Activated CD4-positive, alpha-beta T cell treated with anti-CD3 and anti-CD28 coated beads for 48 hours (primary cell): ENCODE measurements around the gene LPCAT2.

Experiments used
- DNase-seq: peaks from one replicate; pipeline ENCODE4 v3.0.0-alpha.2; 2020

Gene LPCAT2

DNA sequence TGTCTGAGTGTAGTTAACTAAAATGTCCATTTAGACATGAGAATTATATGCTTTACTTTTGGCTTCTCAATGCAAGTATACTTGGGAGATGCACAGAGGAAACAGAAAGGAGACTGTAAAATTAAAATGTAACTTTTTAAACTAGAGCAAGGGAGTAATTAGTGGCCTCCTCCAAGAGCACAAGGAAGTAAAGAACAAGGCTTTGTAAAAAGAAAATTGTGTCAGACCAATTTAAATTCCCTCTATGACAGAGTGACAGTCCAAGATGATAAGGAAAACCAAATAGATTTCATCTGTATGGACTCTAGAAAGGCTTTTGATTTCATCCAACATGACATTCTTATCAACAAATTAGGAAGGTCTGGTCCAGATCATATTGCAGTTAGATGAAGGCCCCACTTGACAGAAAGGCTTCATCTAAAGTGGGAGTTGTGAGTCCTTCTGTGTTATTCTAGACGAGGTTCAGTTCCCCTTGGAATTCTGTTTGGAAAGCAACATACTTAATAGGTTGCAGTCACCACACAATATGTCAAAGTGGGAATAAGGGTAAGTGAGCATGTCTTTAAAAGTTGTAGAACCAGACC, 51.2 kb downstream of the LPCAT2 start:
- no peak for DNase-seq

DNA sequence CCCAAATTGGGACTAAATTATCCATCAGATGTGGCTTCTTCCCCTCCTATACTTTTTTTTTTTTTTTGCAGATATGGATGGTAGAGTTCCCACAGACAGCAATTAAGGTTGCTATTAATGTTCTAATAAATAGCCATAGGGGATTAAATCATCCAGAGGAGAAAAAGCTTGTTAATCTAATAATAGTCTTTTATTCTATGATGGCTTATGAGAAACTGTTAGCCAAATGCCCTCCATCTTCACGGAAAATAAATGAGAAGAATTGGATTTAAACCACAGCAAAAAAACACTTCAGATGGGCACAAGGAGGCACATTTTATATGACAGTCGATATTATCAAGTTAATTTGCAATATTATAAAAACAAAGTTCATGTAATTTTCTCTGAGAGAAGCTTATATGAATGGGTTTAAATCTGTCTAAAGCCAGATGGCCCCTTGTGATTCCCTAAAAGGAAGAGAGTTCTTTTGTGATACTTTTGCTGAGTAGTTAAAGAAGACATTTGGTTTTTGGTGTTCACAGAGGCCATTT, 52.5 kb downstream of the LPCAT2 start:
- DNase-seq, result no peak

DNA sequence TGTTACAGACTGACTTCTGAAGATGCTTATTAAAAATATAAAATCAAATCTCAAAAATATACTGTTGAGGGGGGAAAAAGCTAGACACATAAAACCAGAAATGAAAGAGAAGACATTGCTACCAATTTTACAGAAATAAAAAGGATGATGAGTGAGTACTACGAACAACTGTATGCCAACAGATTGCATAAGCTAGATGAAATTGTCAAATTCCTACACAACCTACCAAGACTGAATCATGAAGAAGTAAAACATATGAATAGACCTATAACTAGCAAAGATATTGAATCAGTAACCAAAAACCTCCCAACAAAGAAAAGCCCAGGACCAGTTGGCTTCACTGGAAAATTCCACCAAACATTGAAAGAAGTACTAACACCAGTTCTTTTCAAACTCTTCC, 54.1 kb downstream of the LPCAT2 start:
- DNase-seq, result no peak

- DNase-seq, result no peak
Observed at GRCh38 chr16:55563797-55564196, 54.9 kb downstream of the LPCAT2 start.

GRCh38 chr16:55565086-55565485, 56.2 kb downstream of the LPCAT2 start:
- no peak for DNase-seq

DNA sequence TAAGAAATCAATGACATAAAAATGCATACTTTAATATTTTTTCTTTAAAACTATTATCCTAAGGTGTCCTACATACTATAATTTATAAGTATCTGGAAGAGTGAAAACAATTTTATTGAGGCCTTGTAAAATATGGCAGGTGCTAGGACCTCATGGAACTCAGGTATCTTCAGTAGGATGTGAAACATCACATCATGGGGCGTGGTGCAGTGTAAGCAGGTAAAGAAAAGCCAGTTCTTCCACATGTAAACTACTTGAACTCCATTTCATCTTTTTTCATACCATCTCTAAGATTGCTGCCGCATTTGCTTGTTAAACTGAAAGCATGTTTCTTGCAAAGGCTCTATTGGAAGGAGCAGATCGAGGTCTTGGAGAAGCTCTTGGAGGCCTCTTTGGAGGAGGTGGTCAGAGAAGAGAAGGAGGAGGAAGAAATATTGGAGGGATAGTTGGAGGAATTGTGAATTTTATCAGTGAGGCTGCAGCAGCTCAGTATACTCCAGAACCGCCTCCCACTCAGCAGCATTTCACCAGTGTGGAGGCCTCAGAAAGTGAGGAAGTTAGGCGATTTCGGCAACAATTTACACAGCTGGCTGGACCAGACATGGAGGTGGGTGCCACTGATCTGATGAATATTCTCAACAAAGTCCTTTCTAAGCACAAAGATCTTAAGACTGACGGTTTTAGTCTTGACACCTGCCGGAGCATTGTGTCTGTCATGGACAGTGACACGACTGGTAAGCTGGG, 57.7 kb downstream of the LPCAT2 start, which contains the start of gene CAPNS2:
Gene CAPNS2, plus strand, starts transcription at position 253 of the 744 bp plus-strand sequence. Its CDS starts 73 bp downstream, at position 326.
- no peak for DNase-seq

- no peak for DNase-seq
Observed at GRCh38 chr16:55567382-55567781, 58.5 kb downstream of the LPCAT2 start.

DNA sequence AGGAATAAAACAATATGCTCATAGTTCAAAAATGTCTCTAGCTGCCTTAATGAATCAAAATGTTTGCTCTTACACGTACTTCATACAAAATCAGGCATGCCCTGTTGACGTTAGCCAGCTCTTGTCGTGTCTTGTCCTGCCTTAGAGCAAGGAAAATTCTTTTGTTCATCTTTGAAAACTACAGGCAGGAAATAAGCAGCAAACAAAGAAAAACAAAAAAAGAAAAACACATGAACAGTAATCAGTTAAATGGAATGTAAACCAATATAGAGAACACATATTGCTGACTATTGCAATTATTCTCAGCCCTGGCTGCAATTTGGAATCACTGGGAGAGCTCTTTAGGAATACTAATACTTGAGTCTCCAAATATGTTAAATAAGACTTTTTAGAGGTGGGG, 59.3 kb downstream of the LPCAT2 start:
- DNase-seq, result no peak

DNA sequence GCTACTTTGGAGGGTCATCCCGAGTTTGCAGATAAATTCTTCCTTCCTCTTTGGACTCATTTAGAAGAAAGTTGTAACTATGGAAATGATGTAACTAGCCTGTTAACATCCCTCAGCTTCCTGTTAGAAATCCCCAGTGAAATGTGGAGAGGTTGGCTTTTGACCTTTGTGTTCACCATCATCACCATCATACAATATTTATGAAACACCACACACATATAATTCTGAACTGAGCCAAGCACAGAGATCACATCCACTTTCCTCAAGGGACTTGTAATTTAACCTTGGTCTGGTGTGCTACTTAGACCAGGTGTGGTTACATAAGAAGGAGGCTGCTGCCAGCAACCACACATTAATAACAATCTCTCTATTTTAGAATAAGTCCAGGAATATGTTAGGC, 60.2 kb downstream of the LPCAT2 start:
- DNase-seq, result no peak

GRCh38 chr16:55570159-55570558, 61.3 kb downstream of the LPCAT2 start:
- no peak for DNase-seq

DNA sequence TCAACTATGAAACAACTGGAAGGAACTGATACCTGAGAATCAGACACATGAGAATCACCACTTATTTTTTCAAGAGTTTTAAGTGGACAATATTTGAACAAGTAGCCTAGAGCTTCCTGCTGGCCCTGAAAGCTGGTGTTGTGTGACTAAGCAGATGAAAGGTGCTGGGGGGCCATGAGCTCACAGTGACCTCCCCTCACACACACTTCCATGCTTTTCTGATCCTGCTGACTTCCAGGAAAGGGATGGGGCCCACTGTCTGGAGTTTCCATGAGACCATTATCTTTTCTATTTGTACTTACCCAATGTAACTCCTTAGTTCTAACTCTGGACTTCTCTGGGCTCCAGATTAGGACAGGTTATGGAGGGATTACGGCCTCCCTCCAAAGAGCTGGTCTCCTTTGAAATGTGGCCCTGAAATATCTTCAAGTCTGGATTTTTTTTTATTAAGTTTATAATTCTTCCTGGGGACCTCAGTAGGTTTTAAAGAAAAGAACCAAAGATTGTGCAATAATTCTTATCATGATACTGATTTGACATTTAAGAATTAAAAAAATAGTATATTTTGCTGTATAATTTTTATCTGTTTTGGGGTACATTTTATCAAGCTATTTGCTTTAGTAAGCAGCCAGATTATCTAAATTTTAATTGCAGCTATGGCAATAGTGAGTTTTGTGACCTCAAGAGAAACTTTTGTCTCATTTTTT, 62.5 kb downstream of the LPCAT2 start:
- no peak for DNase-seq

- no peak for DNase-seq
Observed at GRCh38 chr16:55572439-55572838, 63.6 kb downstream of the LPCAT2 start.

- no peak for DNase-seq
Observed at GRCh38 chr16:55574811-55575210, 65.9 kb downstream of the LPCAT2 start.

DNA sequence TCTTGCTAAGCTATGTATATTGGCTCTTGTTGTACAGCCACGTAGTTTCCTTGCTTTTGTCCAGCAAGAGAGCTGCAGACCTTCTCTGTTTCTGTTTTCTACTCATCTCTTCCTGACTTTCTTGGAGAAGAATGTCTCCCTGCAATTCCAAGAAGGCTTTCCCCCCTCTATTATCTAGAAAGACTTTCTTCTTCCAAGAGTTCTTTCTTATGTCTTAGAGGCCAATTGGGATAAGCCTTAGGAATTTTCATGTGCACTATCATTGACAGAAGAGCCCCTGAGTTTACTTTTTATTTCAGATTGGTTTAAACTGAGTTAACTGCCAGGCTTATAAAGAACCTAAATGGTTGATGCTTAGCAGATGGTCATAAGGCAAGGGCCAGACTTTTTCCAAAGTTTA, 66.6 kb downstream of the LPCAT2 start:
- no peak for DNase-seq

DNA sequence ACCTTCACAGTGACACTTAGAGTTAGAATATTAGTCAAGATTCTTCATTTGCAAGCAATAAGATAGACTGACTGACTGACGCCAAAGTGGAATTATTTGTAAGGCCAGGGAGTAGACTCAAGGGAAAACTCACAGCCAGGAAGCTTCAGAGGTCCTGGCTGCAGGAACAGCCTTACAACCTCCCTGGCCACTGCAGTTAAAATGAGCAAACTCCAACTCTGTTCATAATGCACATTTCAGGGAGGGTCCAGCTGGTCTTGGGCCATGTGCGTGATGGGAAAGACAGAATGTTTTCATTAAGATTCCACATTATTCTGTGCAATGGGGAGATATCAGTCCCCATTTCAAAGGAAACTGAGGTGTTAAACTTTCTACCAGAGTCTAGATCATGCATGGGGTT, 67.5 kb downstream of the LPCAT2 start:
- DNase-seq, result no peak

DNA sequence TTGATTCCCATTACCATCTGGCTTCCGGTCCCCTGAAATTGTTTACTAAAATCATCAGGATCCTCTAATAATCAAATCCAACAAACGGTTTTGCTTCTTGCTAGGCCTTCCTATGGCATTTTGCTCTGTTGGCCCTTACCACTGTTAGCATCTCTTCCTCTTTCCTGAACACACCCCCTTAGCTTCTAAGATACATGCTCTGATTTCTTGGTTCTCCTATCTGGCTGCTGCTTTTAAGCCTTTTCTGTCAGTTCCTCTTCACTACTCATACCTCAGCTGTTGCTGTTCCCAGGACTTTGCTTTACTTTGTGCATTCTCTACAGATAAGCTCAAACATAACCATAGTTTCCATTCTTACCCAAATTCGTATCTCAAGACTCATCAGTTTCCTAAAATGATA, 69.0 kb downstream of the LPCAT2 start:
- no peak for DNase-seq

DNA sequence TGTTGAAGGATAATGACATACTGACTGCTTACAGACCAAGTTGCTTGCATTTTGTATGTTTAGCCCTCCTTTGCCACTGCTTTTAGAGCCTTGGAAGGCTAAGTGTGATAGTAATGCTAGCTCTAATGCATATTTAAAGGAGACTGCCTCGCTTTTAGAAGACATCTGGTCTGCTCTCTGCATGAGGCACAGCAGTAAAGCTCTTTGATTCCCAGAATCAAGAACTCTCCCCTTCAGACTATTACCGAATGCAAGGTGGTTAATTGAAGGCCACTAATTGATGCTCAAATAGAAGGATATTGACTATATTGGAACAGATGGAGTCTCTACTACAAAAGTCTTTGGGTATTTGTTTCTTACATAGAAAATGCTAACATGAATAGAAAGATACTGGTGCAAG, 76.8 kb downstream of the LPCAT2 start:
- no peak for DNase-seq

DNA sequence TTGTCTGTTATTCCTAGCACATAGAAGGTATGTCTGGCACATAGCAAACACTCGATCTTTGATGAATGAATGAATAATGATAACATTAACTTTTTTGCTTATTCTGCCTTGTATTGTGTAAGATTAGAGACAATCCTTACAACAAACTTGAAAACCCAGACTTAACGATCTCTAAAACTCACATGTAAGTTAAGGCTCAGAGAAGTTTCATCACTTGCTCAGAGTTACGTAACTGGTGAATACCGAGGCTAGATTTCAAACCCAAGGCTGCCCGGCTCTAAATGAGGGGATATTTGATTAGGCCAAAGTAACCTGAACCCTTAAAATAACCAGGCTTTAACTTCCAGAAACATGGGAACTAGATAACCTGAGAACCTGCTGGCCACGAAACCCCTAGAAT, 79.9 kb downstream of the LPCAT2 start:
- DNase-seq, result no peak

DNA sequence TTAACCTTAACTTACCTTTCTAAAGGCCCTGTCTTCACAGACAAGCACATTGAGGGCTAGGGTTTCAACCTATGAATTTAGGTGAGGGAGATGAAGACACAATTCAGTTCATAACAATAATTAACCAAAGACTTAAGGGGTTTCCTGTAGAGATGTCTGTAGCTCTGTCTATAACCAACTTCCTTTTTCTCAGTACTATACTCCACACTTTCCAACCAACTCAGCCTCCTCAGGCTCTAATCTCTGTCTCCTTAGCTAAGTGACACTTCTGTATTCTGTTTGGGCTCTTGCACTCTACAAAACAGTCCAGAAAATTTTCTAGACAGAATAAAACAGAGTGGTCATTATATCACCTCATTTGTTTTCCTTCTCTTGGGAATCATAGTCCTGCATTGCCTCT, 83.4 kb downstream of the LPCAT2 start:
- no peak for DNase-seq

DNA sequence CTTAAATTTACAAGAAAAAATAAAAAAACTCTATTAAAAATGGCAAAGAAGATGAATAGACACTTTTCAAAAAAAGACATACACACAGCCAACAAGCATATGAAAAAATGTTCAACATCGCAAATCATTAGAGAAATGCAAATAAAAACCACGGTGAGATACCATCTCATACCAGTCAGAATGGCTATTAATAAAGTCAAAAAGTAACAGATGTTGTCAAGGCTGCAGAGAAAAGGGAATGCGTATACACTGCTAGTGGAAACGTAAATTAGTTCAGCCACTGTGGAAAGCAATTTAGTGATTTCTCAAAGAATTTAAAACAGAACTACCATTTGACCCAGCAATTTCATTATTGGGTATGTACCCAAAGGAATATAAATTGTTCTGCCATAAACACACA, 89.1 kb downstream of the LPCAT2 start:
- no peak for DNase-seq

- no peak for DNase-seq
Observed at GRCh38 chr16:55605754-55606336, 97.0 kb downstream of the LPCAT2 start.

GRCh38 chr16:55613613-55614335, 104.9 kb downstream of the LPCAT2 start:
- DNase-seq, result no peak

GRCh38 chr16:55615071-55615470, 106.2 kb downstream of the LPCAT2 start:
- no peak for DNase-seq
